ENCODE results near the gene ILKAP.
"Not testable (repeated sequence)": the region's sequence is repeated elsewhere in the genome, so short reads cannot be mapped to it uniquely, and the experiment has no call there.

The ILKAP gene

DNA sequence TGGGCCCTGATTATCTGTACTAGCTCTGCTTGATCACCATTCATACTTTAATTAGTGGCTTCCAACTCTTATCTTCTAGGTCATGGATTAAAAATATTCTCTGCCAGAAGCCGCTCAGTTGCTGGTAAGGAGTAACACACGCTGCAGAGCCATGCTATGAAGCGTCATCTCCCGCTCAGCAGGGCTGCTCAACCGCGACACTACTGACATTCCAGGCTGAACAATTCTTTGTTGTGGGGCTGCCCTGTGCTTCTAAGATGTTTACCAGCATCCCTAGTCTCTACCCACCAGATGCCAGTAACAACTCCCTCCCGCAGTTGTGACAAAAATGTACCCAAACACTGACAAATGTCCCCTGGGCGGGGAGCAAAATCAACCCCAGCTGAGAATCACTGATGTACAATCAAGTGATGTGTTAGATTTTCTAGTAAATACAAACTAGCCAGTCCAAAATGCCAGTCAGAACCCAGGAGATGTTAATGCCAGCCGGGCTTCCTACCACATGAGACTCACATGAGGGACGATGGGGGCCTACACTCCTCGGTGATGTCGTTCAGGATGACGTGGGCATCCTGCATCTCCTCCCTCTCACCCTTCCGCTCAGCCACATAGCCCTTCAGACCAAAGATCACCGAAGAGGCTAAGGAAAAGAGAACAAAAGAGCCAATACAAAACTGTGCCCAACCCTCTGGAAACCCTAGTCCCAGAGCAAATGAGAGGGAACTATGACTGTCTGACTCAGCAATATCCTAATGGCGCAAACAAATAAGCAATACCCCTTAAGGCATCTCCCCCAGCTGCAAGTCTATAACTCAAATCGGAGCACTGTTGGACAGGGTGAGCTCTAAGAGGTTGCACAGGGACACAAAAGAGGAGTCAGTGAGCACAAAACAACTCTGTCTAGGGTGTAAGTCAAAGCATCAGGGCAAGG, 15.6 kb downstream of the ILKAP start:
- DNase-seq, result no peak

DNA sequence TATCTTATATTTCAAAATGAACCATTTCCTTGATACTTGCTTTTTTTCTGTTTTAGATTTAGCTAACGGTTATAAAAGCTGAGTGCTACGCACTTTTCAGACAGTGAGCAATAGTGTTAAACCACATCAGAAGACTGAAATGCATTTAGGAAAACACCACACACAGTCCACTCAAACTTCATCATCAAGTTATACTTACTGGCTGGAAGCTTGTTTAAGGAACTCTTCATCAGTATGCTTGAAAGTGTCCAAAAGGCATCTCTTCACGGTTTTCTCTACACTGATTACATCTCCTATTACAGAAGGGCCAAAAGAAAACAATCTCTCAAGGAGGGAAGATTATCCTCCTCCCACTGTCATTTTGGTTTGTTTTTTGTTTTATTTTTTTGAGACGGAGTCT, 19.7 kb downstream of the ILKAP start:
- no peak for DNase-seq

DNA sequence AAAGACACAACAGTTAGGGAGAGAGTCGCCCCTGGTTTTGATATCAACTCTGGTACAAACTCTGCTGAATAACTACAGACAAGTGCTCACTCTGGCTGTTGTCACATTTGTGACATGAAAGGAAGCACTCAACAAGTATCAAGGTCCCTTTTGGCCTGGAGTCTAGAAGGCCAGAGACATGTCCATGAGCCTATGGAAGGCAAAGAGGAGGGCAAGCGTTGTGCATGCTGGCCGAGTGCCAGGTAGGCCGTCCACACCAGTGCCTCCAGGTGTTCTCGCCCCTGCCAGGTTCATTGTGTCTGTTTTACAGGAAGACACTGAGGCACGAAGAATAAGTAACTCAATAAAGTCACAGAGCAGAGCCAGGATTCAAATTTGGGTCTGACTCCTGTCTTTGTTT, 21.1 kb downstream of the ILKAP start:
- DNase-seq, result no peak

DNA sequence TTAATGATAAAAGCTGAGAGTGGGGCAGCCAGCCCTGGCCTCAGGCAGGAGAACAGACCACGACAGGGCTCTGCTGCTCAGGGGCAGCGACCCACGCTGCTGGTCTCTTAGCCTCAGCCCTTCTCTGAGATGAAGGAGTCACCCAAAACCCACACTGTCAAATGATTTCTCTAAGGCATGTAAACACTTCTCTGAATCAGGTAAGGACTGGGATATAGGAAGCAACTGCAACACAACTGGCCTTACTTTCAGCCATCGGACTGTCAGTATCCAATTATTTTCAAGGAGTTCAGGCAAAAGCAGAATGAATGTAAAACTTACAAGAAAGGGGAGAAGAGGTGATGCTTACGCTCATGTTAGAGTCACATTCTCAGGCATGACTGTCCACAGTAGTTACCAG, 22.9 kb downstream of the ILKAP start:
- DNase-seq, result no peak

DNA sequence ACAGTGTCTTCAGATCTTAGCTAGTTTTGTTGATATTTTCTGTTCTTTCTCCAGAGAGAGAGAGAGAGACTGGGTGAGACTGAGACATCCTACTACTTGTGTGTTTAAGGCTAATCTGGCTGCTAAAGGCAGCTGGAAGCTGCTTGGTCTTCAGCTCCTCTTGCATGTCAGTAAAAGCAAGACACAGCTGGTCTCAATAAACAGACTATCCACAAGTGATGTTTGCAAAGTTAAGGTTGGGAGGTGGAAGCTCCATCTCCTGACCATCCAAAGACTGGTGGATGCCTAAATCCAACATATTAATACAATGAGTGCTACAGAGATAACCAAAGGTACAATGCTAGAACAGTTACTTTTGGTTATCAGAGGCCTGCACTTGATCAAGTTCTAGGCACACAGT, 26.9 kb downstream of the ILKAP start:
- no peak for DNase-seq

DNA sequence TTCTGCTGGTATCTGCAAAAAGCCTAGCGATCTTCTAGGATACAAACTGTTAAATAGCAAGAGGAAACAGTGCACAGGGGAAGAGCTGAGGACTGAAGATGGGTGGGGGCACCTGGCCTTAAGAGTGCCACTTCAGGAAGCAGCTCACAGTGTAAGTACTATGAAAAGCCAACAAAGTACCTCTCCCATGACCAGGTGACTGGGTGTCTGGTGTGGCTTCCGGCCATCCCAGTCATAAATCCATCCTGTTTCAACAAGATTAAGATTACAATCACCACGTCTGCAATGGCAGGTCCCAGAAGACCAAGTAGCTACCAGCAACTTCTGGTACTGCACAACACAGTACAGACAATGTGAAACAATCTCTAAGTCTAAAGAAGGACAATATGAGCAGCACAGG, 28.8 kb downstream of the ILKAP start:
- peak in 1 of 2 experiments; percentile 36 for DNase-seq

DNA sequence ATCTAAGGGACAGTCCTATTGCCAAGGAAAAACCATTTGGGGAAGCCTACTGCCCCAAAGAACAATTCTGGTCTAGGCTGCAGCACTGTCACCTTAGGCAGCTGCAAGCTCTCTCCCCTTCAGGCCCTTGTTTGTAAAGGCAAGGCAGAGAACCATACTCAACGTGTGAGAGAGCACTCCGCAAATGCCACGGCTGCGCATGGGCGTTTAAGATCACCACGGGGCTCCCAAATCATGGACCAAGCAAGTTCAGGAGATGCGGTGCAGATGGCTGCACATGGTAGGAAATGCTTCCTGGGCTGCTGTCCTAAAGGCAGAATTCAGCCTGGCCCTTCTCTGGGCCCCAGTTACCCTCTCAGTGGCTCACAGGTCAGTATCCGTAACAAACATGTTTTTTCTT, 29.2 kb downstream of the ILKAP start:
- no peak for DNase-seq

DNA sequence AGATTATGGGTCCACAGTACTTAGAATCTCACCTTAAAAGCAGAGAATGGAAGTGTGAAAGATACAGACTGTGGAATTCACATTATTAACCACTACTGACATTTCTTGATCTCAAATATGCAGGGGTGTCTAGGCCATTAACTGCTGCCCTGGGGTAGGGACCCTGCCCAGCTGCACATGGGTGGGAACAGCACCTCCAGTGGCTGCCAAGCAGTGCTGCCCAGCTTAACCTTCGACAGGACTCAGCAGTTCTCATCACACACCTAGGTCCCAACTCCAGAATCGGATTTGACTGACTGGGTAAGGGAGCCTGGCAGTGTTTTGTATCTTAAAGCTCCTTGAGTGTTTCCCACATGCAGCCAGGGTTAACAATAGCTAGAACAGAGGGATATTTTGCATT, 29.8 kb downstream of the ILKAP start:
- DNase-seq, result no peak

DNA sequence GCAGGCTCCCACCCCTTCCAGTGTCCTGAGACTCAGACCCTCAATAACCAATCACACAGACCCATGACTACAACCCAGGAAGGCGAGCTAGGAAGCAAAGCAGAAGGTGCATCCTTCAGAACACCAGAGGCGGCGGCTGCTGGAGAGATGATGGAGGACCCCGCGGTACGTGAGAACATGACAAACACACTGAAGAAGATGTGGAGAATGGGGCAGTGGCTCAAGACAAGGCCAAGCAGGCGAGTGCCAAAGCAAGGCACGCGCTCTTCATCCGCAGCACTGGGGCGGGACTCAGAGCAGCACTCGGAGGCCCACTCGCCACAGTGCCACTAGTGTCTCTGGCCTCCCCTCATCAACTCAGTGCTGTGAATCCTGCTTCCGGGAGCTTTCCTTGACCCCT, 31.1 kb downstream of the ILKAP start:
- DNase-seq, result no peak

DNA sequence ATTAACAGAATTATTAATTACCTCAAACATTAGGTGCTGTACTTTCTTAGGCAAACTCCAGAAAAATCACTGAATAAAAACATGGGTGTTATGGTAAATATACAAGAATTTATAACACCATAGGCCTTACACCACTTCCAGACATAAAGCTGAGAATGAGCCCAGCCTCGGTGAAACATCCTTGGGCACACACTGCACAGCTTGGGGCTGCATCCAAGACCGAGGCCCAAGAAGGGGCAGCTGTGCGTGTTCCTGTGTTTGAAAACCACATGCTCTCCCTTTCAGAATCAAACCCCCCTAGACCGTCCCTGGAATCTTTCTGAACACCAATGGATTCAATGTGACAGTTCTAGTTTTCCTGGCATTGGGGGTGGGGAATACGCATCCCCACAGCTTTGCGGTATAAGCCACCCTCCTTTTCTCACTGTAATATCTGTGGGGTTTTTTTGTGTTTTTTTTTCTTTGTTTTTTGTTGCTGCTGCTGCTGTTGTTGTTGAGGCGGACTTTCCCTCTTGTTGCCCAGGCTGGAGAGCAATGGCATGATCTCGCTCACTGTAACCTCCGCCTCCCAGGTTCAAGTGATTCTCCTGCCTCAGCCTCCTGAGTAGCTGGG, 31.8 kb downstream of the ILKAP start:
- no peak for DNase-seq

DNA sequence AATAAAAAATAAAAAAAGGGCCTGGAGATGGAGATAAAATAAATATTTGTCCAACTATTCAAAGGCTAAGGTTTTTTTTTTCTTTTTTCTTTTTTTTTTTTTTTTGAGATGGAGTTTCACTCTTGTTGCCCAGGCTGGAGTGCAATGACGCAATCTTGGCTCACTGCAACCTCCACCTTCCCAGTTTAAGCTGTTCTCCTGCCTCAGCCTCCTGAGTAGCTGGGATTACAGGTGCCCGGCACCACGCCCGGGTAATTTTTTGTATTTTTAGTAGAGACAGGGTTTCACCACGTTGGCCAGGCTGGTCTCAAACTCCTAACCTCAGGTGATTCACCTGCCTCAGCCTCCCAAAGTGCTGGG, 32.4 kb downstream of the ILKAP start:
- DNase-seq, result not testable (repeated sequence)

DNA sequence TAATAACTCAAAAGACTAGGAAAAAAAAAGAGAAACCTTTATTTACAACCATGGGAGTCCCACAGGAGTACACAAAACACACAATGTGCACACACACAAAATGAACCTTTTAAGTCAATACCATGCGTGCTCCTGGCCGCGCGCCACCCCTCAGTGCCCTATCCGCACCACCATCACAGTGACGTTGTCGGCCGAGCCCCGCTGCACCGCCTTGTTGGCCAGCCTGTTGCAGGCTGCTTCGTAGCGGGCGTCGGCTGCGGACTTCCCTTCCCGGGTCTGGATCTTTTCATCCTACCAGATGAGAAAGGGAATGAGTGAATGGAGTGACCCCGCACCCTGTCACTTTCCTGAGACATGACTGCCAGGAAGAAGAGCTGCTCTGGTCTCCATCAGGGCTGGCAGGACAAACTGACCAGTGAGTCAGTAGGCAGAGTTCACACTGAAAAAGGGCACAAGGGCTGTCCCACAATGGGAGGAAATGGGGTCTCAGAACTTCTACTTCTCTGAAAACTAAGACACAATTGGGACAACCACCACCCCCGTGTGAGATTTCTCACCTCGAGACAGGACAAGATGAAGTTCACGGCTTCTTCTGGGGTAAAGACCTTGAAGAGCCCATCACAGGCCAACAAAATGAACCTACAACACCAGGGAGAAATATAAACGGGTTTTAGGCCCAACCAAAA, 33.0 kb downstream of the ILKAP start:
- DNase-seq, result no peak

DNA sequence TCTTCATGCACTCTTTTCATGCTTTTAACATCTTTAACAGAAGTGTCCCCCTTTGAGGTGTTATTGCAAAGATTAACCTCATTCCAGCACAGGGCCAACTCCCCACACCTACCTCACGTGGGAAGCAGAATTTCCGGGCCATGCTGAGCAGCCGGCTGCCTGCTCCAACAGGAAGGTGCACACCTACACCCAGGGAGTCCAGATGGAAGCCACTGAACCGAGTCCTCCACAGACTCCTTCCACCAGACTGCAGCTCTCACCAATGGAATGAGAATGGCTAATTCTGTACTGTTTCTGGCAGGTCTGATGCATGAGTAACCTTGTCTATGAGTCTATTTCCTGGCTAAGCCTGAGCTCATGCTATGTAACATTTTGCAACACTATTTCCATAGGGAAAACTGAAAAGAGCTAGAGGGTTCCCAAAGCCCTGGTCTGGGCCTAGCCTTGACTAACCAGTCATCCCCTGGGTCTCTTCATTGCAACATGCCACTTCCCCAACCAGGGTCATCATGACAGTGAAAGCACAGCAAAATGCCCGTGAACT, 33.7 kb downstream of the ILKAP start:
- no peak for DNase-seq

DNA sequence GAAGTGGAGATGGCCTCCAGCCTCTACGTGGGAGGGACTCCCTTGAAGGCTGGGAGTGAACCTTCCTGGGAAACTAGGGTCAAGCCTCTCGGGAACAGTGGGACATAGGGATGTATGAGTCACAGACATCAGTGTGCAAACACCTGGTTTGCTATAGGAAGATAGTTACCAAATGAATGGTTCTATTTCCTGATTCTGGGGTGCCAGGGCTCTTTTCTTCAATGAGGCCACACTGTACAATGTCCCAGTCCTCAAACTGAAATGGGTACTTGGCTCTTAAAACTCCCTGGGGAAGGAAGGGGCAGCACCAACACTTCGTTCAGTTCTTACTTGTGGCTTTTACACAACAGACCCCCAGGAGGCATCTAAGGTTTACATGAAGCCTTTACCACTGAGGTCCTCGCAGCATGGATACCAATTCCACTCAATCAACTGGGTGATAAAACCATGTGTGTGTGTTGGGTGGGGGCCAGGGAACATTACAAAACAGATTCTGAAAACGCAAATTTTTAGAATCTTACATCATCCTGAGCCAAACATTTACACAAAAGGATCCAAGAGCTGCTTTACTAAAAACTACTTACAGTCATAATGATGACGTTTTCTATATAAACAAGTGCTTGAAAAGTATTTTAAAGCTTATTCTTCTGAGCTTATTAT, 34.3 kb downstream of the ILKAP start:
- DNase-seq, result no peak

DNA sequence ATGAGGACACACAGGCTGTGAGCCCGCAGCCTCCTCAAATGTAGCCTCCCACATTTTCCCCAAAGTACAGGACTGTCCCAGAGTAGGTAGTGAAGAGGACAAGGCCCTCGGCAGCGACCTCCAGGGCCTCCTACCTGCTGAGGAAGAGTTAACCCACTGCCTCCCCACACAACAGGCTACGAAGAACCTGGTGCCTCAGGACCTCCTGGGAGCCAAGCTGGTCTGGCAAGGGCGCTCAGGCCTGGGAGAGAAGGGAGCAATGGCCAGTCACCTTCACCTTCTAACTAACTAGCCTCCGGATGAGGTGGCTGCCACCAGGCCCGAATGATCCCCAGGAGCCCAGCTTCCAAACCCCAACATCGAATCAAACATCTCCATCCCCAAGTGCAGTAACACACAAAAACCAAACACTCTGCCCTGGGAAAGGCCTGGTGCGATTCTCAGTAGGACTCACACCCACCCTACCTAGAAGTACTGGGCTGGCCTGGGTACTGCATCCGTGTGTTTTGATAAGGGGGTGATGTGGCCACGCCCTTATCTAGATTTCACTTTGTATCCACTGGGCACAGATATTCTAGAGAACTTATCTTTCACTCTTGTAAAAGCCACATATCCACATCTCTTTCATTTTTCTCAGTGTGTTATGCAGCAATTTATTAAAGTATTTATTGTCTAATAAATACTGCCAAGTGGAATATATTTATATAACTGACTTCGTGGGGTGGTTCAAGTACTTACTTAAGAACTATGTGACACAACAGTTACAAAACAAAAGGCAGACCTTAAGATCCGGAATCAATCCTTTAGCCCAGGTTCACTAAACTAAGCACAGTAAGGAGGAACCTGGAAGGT, 35.1 kb downstream of the ILKAP start:
- no peak for DNase-seq

DNA sequence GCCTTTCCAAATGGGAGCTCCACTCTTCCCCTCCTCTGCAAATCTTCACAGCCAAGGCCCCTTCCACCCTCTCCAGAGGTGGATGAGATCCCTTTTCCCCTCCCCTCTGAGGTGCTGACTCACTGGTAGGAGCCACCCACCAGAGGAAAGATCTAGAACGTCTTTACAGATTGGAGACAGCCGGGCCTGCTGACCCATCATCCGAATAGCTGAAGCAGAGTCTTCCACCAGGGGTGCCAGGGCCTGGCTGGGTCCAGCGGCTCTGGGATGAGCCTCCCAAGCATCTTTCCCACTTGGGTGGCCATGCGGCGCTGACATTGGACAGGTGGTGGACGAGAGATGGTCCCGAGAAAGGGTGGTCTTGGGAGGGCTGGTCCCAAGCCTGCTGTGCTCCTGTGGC, 35.7 kb downstream of the ILKAP start:
- DNase-seq, result no peak

DNA sequence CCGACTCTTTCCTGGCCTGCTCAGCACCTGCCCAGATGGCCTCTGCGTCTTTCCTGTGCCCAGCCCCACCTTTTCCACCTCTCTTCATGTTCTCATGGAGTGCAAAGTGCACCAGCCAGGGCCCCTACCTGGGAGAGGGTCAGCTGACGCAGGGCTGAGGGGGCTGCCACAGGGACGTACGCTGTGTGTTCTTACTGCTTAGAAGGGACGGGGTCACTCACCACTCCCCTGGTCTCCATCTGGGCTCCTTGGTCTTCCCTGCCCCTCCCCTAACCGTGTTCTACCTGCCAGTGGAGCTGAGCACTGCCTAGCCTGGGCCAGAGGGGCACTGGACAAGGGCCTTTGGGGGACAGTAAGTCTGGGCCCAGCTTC, 36.2 kb downstream of the ILKAP start:
- DNase-seq, result no peak

DNA sequence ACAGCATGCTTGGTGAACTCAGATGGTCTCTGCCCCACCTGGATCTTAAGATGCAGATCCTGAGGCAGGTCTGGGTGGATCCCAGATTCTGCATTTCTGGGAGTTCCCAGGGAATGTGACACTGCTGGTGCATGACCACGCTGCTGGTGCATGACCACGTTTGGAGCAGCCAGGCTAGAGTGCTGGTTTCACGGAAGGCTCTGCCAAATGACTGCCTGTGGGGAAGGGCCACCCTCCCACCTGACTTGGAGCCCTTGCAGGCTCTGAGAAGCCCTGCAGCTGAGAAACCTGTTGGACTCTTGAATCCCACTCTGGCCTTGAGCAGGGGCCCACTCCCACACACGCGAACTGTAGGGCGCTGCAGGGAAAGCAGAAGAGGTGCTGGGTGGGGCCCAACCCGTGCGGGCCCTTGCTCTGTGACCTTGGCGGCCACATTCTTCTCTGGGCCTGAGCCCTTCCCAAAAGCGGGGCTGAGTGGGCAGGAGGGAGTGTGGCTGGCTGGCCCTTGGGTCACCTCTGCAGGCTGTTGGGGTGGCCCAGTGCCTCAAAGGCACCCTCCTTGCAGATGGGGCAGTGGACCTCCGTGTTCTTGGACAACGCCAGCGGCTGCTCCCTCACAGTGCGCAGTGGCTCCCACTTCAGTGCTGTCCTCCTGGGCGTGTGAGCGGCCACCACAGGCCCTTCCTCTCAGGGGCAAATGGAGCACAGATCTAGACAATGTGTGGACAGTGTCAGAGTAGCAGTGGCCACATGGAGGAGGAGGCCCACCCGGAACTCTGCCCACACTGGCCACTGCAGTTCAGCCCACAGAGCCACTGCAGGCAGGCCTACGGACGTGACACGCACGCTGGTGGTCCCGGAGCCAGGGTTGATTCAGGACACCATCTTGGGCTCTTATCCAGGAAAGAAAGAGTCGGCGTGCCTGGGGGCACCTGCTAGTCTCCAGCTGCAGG, 36.8 kb downstream of the ILKAP start:
- no peak for DNase-seq

DNA sequence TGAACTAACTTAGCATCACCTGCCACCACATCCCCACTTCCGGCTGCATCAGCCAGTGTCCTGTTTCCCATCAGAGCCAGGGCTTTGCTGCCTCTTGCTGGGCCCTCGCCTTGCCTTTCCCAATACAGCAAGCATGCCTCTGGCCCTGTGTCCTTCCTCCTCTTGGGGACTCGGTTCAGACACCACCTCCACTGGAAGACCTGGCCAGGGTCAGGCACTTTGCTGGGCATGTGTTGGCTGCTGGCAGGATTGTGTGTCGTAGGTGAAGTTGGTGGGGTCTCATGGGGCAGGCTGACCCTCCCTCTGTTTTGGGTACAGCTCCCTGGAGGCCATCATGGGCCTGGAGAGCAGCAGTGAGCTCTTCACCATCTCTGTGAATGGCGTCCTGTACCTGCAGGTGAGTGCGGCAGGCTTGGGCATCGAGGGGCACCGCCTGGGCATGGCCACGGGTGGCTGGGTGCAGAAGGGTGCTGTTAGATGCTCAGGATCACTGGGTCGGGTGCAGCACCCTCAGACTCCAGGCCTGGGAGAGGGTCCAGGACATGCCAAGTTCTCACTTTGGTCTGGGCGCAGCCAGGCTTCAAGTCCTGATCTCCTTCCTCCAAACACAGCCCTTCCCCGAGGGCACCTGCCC, 38.1 kb downstream of the ILKAP start:
- no peak for DNase-seq

DNA sequence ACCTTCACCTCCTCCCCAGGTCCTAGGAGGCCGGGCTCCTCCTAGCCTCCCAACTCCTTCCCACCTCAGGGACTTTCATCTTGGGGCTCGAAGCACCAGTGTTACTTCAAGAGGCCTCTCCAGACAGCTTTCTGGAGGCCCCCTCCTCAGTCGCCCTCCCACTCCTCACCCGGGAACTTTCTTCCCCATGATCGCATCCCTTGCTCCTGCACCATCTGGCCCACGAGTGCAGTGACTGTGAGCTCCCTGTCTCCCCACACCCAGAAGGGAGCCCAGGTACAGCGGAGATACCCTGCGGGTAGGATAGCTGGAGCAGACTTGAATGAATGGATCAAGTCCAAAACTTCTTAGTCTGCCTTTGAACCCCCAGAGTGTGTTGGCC, 38.6 kb downstream of the ILKAP start:
- no peak for DNase-seq
